ENCODE measurements around the gene PLEKHH3. TPM values are rescaled to one million over a fixed set of nuclear protein-coding genes. Genes with fewer than 3 reads are reported as not detected.

Gene PLEKHH3
- total and polyA plus RNA-seq, 10 of the 15 experiments (the other 5 are each of a cell fraction or from before 2014, with no cell fraction given): 0.31 to 38.0 (median 11.0) TPM

GRCh38 chr17:42679492-42680330 lies 2.9 kb upstream of the PLEKHH3 start (continued):
- TF ChIP-seq ZNF592 (IDR thresholded peaks at IDR 0.05) (peak; percentile 93), ZNF217 (IDR thresholded peaks at IDR 0.05) (peak; percentile 78), SMAD1 (IDR thresholded peaks at IDR 0.05; ENCODE audit: low read depth, partially characterized antibody) (no peak), CHD4 (IDR thresholded peaks at IDR 0.05) (no peak), MTA3 (IDR thresholded peaks at IDR 0.05; ENCODE audit: borderline replicate concordance, low read length) (no peak), FOXK2 (IDR thresholded peaks at IDR 0.05) (no peak), PAX5 (IDR thresholded peaks at IDR 0.05; ENCODE audit: borderline replicate concordance, low read depth, low read length) (peak; percentile 46; the same call in 1 of the 2 replicates), LARP7 (IDR thresholded peaks at IDR 0.05) (peak; percentile 84), NFXL1 (IDR thresholded peaks at IDR 0.05; ENCODE audit: borderline replicate concordance) (no peak), RUNX3 (IDR thresholded peaks at IDR 0.05; ENCODE audit: low read length) (no peak), POLR2AphosphoS5 (IDR thresholded peaks at IDR 0.05; ENCODE audit: low read length) (peak; percentile 32; the same call in 1 of the 2 replicates), ZZZ3 (IDR thresholded peaks at IDR 0.05; ENCODE audit: control insufficient read depth, insufficient read length, low read depth) (no peak), ASH2L (IDR thresholded peaks at IDR 0.05; ENCODE audit: borderline replicate concordance, low read depth) (no peak), KAT2A (conservative IDR thresholded peaks at IDR 0.05; ENCODE audit: control insufficient read depth, low read depth, low read length) (no peak), RAD51 (IDR thresholded peaks at IDR 0.05) (no peak), ATF7 (IDR thresholded peaks at IDR 0.05; ENCODE audit: low read depth) (no peak), KDM1A (IDR thresholded peaks at IDR 0.05; ENCODE audit: borderline replicate concordance) (no peak), PRDM15 (CRISPR knock-in tag; IDR thresholded peaks at IDR 0.05) (no peak), ZBTB11 (CRISPR knock-in tag; IDR thresholded peaks at IDR 0.05) (no peak)
